Measurements from ENCODE around the gene STEAP4. TPM values are rescaled to one million over a fixed set of nuclear protein-coding genes. Genes with fewer than 3 reads are reported as not detected.

Gene STEAP4
- total RNA-seq, 1 experiment from 2014 or later, result 0.17 TPM

GRCh38 chr7:88244258-88244657 lies 62.4 kb downstream of the STEAP4 start:
- ChIA-PET CTCF (interaction anchor here (1.0 to 1.4 kb wide), 5 partner anchors 101 to 420 kb away, joined by 4 to 25 read pairs (median 7); no protein-coding TSS in a partner anchor), POLR2A (no interaction called here)
- no peak overlapping the region for H3K4me3 Mint-ChIP-seq
- no peak overlapping the region for H3K27ac Mint-ChIP-seq
- H3K4me1 Mint-ChIP-seq, result peaks cover 5% of the 10 kb centered on the region
- TF ChIP-seq NFE2L1 (CRISPR knock-in tag; IDR thresholded peaks at IDR 0.05) (no peak), ZNF423 (CRISPR knock-in tag; IDR thresholded peaks at IDR 0.05) (no peak), FOXJ3 (CRISPR knock-in tag; IDR thresholded peaks at IDR 0.05; ENCODE audit: borderline replicate concordance) (no peak), NFYB (CRISPR knock-in tag; conservative IDR thresholded peaks at IDR 0.05; ENCODE audit: low read depth) (no peak), RELA (CRISPR knock-in tag; IDR thresholded peaks at IDR 0.05; ENCODE audit: borderline replicate concordance) (no peak), FOXP1 (CRISPR knock-in tag; IDR thresholded peaks at IDR 0.05; ENCODE audit: borderline replicate concordance) (no peak), ATF1 (CRISPR knock-in tag; IDR thresholded peaks at IDR 0.05) (no peak), ZNF512 (CRISPR knock-in tag; IDR thresholded peaks at IDR 0.05; ENCODE audit: borderline replicate concordance) (no peak), ZNF263 (CRISPR knock-in tag; IDR thresholded peaks at IDR 0.05; ENCODE audit: low read depth) (no peak), ELF4 (CRISPR knock-in tag; IDR thresholded peaks at IDR 0.05; ENCODE audit: low read depth) (no peak), MAX (CRISPR knock-in tag; IDR thresholded peaks at IDR 0.05) (no peak), NFATC4 (CRISPR knock-in tag; IDR thresholded peaks at IDR 0.05) (no peak), ZNF317 (CRISPR knock-in tag; IDR thresholded peaks at IDR 0.05; ENCODE audit: borderline replicate concordance, low read depth) (no peak), IRF1 (CRISPR knock-in tag; IDR thresholded peaks at IDR 0.05) (no peak), PRRX2 (CRISPR knock-in tag; IDR thresholded peaks at IDR 0.05) (no peak), ARID4B (CRISPR knock-in tag; IDR thresholded peaks at IDR 0.05; ENCODE audit: borderline replicate concordance) (no peak), CBFB (CRISPR knock-in tag; IDR thresholded peaks at IDR 0.05; ENCODE audit: low read depth) (no peak), ERG (CRISPR knock-in tag; IDR thresholded peaks at IDR 0.05) (no peak), ZNF219 (CRISPR knock-in tag; IDR thresholded peaks at IDR 0.05; ENCODE audit: borderline replicate concordance) (no peak)
- H3K36me3 Mint-ChIP-seq, result no peaks in the 10 kb centered on the region
- DNase-seq (ENCODE audit: low spot score) (no peak), ATAC-seq (no peak)
- no peaks in the 10 kb centered on the region for H3K9me3 Mint-ChIP-seq
- H3K27me3 Mint-ChIP-seq (ENCODE audit: low read depth), result no peaks in the 10 kb centered on the region
